ENCODE results near the gene YIPF2.

The YIPF2 gene

DNA sequence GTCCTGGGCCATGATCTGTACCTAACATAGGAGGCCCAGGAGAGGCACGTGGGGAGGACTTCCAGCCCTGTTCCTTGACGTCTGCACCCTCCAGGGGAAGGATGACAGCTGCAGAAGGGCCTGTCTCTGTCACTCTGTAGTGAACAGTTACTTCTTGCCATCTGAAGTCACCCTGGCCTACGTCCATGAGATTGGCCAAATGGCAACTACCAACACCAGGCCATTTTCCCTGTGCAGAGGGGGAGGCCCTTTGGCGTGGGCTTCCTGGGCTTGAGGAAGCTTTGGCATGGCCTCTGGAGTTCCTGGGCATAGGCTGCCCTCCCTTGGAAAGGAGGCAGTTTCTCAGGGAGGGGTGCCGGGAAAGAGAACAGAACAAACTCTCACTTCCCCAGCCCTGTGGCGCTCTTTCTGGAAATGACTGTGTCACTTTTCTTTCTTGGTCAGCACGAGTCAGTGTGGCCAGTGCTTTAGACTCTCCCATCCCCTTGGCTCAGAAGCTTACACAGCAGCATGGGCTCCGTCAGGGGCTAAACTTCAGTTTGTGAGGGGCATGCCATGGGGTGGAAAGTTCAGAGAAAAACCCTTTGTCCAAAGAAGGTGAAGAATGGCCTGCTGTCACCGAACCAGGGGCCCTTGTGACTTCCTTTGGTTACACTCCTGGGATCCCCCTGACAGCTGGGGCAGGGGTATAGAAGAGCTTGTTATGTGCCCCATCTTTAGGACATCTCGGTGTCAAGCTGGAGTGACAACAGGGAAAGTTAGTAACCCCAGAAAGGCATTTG is 51.8 kb downstream of the YIPF2 start:
- Histone ChIP-seq H3K36me3 (ENCODE audit: insufficient read depth, low read length) (peaks cover 2% of the 10 kb centered on the region; the same call in 1 of the 2 replicates), H3K27ac (ENCODE audit: low read depth, low read length, poor library complexity, severe bottlenecking) (peak overlapping the region; percentile 75), H3K4me2 (ENCODE audit: low read length) (peak overlapping the region; percentile 5; the same call in 1 of the 2 replicates), H3K9me3 (ENCODE audit: low read length) (no peaks in the 10 kb centered on the region), H3K79me2 (ENCODE audit: insufficient read depth, low read length) (peaks cover 73% of the 10 kb centered on the region), H3F3A (ENCODE audit: insufficient read depth, low read length) (no peaks in the 10 kb centered on the region), H3K4me3 (ENCODE audit: low read depth, low read length, poor library complexity, severe bottlenecking) (no peak overlapping the region), H3K27me3 (ENCODE audit: insufficient read depth, low read length) (no peaks in the 10 kb centered on the region), H3K9ac (ENCODE audit: low read length) (peak overlapping the region; percentile 11; the same call in 1 of the 2 replicates), H2AFZ (ENCODE audit: low read length) (no peak overlapping the region), H4K20me1 (ENCODE audit: insufficient read depth, low read length) (no peaks in the 10 kb centered on the region), H3K4me1 (ENCODE audit: insufficient read depth, low read length, severe bottlenecking) (peaks cover 57% of the 10 kb centered on the region), H3K9me2 (ENCODE audit: low read depth, low read length) (no peaks in the 10 kb centered on the region)
- TF ChIP-seq, protein P1, sequence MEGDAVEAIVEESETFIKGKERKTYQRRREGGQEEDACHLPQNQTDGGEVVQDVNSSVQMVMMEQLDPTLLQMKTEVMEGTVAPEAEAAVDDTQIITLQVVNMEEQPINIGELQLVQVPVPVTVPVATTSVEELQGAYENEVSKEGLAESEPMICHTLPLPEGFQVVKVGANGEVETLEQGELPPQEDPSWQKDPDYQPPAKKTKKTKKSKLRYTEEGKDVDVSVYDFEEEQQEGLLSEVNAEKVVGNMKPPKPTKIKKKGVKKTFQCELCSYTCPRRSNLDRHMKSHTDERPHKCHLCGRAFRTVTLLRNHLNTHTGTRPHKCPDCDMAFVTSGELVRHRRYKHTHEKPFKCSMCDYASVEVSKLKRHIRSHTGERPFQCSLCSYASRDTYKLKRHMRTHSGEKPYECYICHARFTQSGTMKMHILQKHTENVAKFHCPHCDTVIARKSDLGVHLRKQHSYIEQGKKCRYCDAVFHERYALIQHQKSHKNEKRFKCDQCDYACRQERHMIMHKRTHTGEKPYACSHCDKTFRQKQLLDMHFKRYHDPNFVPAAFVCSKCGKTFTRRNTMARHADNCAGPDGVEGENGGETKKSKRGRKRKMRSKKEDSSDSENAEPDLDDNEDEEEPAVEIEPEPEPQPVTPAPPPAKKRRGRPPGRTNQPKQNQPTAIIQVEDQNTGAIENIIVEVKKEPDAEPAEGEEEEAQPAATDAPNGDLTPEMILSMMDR (IDR thresholded peaks at IDR 0.05; ENCODE audit: low read length) = no peak
- no peak for TF ChIP-seq EZH2 (IDR thresholded peaks at IDR 0.05; ENCODE audit: borderline replicate concordance, low read length)

DNA sequence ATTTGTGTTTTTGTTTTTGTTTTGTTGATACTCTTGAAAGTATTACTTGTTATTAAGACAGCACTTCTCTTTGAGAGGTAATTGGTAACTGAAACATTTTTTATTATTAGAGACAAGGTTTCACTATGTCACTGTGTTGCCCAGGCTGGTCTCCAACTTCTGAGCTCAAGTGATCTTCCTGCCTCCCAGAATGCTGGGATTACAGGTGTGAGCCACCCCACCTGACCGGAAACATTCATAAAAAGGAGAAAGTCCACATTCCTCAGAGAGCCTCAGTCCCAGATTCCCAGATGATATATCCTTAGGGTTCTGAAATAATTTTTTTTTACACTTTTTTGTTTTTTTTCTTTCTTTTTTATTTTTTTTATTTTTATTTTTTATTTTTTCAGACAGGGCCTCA is 54.4 kb downstream of the YIPF2 start:
- Histone ChIP-seq H3K4me1 (ENCODE audit: insufficient read depth, low read length, severe bottlenecking) (peaks cover 59% of the 10 kb centered on the region), H3K9me2 (ENCODE audit: low read depth, low read length) (no peaks in the 10 kb centered on the region), H3K27me3 (ENCODE audit: insufficient read depth, low read length) (no peaks in the 10 kb centered on the region), H3K4me3 (ENCODE audit: low read depth, low read length, poor library complexity, severe bottlenecking) (peak overlapping the region; percentile 25), H3K36me3 (ENCODE audit: insufficient read depth, low read length) (no peaks in the 10 kb centered on the region), H4K20me1 (ENCODE audit: insufficient read depth, low read length) (no peaks in the 10 kb centered on the region), H3K27ac (ENCODE audit: low read depth, low read length, poor library complexity, severe bottlenecking) (peak overlapping the region; percentile 37), H2AFZ (ENCODE audit: low read length) (no peak overlapping the region), H3K9ac (ENCODE audit: low read length) (peak overlapping the region; percentile 29; the same call in 1 of the 2 replicates), H3K9me3 (ENCODE audit: low read length) (no peaks in the 10 kb centered on the region), H3F3A (ENCODE audit: insufficient read depth, low read length) (no peaks in the 10 kb centered on the region), H3K4me2 (ENCODE audit: low read length) (peak overlapping the region; percentile 54), H3K79me2 (ENCODE audit: insufficient read depth, low read length) (peaks cover 48% of the 10 kb centered on the region)
- TF ChIP-seq, protein P1 (IDR thresholded peaks at IDR 0.05; ENCODE audit: low read length) = no peak
- TF ChIP-seq EZH2 (IDR thresholded peaks at IDR 0.05; ENCODE audit: borderline replicate concordance, low read length) = no peak

DNA sequence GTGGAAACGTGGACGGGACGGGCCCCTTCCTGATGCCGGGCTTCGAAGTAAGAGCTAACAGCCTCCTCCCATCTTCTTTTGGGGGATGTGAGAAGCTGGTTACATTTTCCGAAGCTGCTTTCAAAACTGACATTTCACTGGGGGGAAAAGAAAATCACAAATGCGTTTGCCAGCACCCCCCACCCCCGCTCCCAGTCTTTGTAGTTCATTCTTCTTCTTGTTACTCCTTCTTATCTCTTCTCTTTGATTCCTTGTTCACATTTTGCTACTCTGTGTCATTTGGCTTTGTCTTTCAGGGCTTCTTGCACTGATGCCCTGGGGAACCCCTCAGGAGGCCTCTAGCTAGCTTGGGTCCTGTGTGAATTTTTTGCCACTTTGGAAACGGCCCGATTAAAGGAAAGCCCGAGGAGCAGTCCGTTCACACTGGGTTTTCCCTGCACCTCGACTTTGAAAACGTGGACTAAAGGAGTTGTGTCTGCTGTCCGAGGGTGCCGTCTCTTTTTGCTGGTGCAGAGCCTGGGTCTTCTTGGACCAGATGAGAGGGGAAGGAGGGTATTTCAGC is 55.8 kb downstream of the YIPF2 start:
- Histone ChIP-seq H3K79me2 (ENCODE audit: insufficient read depth, low read length) (peaks cover 40% of the 10 kb centered on the region), H3F3A (ENCODE audit: insufficient read depth, low read length) (no peaks in the 10 kb centered on the region), H4K20me1 (ENCODE audit: insufficient read depth, low read length) (no peaks in the 10 kb centered on the region), H3K27ac (ENCODE audit: low read depth, low read length, poor library complexity, severe bottlenecking) (peak overlapping the region; percentile 61), H3K9me3 (ENCODE audit: low read length) (no peaks in the 10 kb centered on the region), H2AFZ (ENCODE audit: low read length) (no peak overlapping the region), H3K4me1 (ENCODE audit: insufficient read depth, low read length, severe bottlenecking) (peaks cover 59% of the 10 kb centered on the region), H3K9me2 (ENCODE audit: low read depth, low read length) (no peaks in the 10 kb centered on the region), H3K9ac (ENCODE audit: low read length) (peak overlapping the region; percentile 96), H3K4me3 (ENCODE audit: low read depth, low read length, poor library complexity, severe bottlenecking) (peak overlapping the region; percentile 94), H3K36me3 (ENCODE audit: insufficient read depth, low read length) (no peaks in the 10 kb centered on the region), H3K4me2 (ENCODE audit: low read length) (peak overlapping the region; percentile 72), H3K27me3 (ENCODE audit: insufficient read depth, low read length) (no peaks in the 10 kb centered on the region)
- TF ChIP-seq, protein P1 (IDR thresholded peaks at IDR 0.05; ENCODE audit: low read length) = no peak
- TF ChIP-seq EZH2 (IDR thresholded peaks at IDR 0.05; ENCODE audit: borderline replicate concordance, low read length) = no peak
